SU-DHL-6 (cell line): ENCODE results near the gene TNP1.

ENCODE experiments used
- CTCF ChIP-seq: fragments of 200-600 bp; sonication (generic); IDR thresholded peaks from one replicate; pipeline ENCODE4 v1.5.1; 2017; ENCODE audit warnings: antibody characterized with exemption, mild to moderate bottlenecking, low read length, moderate library complexity; ENCODE audit not compliant: insufficient read depth, poor library complexity, severe bottlenecking
- EZH2phosphoT487 ChIP-seq: fragments of 200-600 bp; sonication (generic), shearing (Covaris generic); conservative IDR thresholded peaks from 2 replicates; pipeline ENCODE4 v1.6.1; 2018; ENCODE audit warnings: mild to moderate bottlenecking, antibody characterized with exemption, low read length, moderate library complexity, mixed read lengths

- no peak for TF ChIP-seq CTCF
- no peak for TF ChIP-seq EZH2phosphoT487
Observed at GRCh38 chr2:216829533-216829932, 30.3 kb downstream of the TNP1 start.
